ENCODE results near the gene PRKAG1. TPM values are rescaled to one million over a fixed set of nuclear protein-coding genes. Genes with fewer than 3 reads are reported as not detected.

The PRKAG1 gene
- polyA plus RNA-seq, 10 donors = 51.8 to 65.6 (median 58.9) TPM

- peak in 1 of 3 donors; percentile 10 for DNase-seq
These were observed 49.3 kb downstream of the PRKAG1 start for GRCh38 chr12:48969160-48969771.

DNA sequence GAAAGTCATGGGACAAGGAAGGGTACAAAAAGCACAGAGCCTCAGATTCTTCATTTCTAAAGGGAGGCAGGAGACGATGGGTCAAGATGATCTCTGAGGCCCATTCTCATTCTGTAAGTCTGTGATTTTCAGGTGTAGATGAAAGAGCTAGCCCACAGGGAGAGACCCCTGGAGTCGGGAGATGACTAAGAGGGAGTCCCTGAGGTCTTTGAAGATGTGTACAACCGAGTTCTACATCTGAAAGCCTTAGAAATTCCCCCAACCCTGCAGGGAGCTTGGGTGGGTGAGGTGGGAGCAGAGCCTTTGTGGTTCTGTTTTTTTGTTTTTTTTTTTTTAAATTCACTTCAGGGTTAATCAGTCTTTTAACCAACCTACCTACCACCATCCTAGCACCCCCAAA lies 50.1 kb downstream of the PRKAG1 start:
- DNase-seq = no peak

- no peak for DNase-seq
These were observed 50.6 kb downstream of the PRKAG1 start for GRCh38 chr12:48967991-48968390.

GRCh38 chr12:48966177-48966895 lies 52.2 kb downstream of the PRKAG1 start:
- DNase-seq = no peak

GRCh38 chr12:48965298-48965838 lies 53.2 kb downstream of the PRKAG1 start:
- DNase-seq = no peak

DNA sequence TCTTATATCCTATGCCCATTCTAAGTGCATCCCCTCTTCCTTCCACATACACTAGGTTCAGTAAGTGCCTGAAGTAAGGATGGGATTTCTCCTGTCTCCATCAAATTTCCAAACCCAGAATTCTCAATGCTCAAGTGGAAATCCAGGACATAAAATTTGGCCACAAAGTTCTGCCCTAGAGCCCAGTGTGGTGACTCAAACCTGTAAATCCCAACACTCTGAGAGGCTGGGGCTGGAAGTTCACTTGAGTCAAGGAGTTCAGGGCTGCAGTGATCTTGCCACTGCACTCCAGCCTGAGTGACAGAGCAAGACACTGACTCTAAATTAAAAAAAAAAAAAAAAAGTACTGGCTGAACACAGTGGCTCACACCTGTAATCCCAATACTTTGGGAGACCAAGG lies 56.8 kb downstream of the PRKAG1 start:
- DNase-seq = no peak

- no peak for DNase-seq
These were observed 57.2 kb downstream of the PRKAG1 start for GRCh38 chr12:48961331-48961730.

- DNase-seq = no peak
These were observed 57.7 kb downstream of the PRKAG1 start for GRCh38 chr12:48960834-48961233.

DNA sequence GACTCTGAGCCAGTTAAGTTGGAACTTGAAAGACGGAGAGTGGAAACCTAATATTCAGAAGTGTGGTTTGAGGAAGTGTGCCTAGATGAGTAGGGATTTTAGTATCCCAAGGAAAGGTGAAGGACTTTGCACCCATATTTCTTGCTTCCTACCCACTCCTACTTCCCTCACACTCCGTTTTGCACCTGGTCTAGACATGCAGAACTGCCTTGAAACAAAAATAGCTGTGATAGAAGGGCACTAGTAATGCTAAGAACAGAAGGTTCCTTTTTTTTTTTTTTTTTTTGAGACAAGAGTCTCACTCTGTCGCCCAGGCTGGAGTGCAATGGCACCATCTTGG lies 60.6 kb downstream of the PRKAG1 start:
- no peak for DNase-seq

DNA sequence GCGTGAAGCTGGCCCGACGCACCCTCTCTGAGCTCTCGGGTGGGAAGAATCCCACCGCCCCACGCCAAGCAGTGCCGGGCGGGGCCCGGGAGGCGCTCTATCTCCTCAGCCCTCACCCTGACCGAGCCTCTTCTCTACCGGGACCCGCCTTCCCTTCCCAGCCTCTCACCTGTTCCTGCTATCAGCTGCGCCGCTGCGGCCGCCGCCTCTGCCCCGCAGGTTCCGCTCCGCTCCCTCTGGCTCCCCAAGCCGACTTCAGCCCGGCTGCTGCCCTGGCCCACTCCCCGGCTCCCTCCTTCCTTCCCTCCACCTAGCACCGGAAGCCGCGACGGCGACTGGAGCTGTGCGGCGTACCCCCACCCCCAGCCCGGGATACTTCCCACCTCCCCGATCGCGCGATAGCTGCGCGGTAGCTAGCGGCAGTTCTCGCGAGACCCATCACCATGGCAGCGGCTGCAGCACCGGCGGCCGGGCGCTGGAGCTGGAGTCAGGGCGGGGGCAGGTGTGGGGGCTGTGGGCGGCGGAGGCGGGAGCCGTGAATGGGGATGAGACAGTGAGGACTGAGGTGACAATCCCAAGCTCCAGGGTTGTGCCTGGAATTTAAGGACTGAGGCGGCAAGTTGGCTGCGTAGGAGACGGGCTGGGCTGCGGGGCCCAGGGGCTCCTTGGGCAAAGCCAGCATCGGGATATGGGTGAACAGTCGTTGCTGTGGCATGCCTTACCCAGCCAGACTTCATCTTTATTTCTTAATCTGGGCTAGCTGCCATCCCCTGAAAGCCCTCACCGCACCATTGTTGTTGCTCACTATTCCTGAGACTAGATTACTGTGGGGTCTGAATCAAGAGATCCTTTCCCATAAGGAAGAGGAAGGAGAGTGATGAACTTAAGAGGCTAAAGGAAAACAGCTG lies 61.2 kb downstream of the PRKAG1 start, which contains the start of gene ARF3:
TSS of gene ARF3 (minus strand) at position 347 of the 908 bp plus-strand sequence. CDS start 16,392 bp downstream, outside the sequence.
- DNase-seq = peak; percentile 91 to 98 (median 96)

GRCh38 chr12:48956279-48957140 lies 62.1 kb downstream of the PRKAG1 start:
- peak; percentile 94 to 97 (median 95) for DNase-seq

GRCh38 chr12:48954841-48955501 lies 63.6 kb downstream of the PRKAG1 start:
- no peak for DNase-seq

- no peak for DNase-seq
These were observed 64.5 kb downstream of the PRKAG1 start for GRCh38 chr12:48954061-48954460.

GRCh38 chr12:48952691-48953090 lies 65.9 kb downstream of the PRKAG1 start:
- no peak for DNase-seq

Other genes with a start within 250 kb of the PRKAG1 start
- gene ADCY6, start 229.7 kb downstream of the PRKAG1 start, polyA plus RNA-seq (ENCODE audit: insufficient read length in 10 of 10) = 10 to 100 TPM; 30.4 to 53.5 (median 38.0) TPM
- 10 to 100 TPM; 13.4 to 27.0 (median 15.6) TPM for gene CACNB3, start 200.3 kb downstream of the PRKAG1 start, polyA plus RNA-seq (ENCODE audit: insufficient read length in 10 of 10)
- 10 to 100 TPM; 51.5 to 73.6 (median 64.5) TPM for gene DDX23, start 166.6 kb downstream of the PRKAG1 start, polyA plus RNA-seq (ENCODE audit: insufficient read length in 10 of 10)
- gene RND1, start 152.9 kb downstream of the PRKAG1 start, polyA plus RNA-seq (ENCODE audit: insufficient read length in 10 of 10) = 1 to 10 TPM in 1 of 10 donors, under 1 TPM in 9; 0.16 to 3.6 (median 0.44) TPM
- 10 to 100 TPM; 18.7 to 41.1 (median 22.1) TPM for gene FKBP11, start 93.3 kb downstream of the PRKAG1 start, polyA plus RNA-seq (ENCODE audit: insufficient read length in 10 of 10)
- gene ARF3, start 61.3 kb downstream of the PRKAG1 start, polyA plus RNA-seq (ENCODE audit: insufficient read length in 10 of 10) = 10 to 100 TPM; 36.1 to 63.5 (median 45.8) TPM
- gene WNT10B, start 47.0 kb downstream of the PRKAG1 start, polyA plus RNA-seq (ENCODE audit: insufficient read length in 10 of 10) = 1 to 10 TPM in 7 of 10 donors, under 1 TPM in 3; 0.70 to 4.8 (median 1.5) TPM
- gene WNT1, start 40.5 kb downstream of the PRKAG1 start, polyA plus RNA-seq (ENCODE audit: insufficient read length in 10 of 10) = under 1 TPM in 3 of 10 donors, not detected in 7; 0.15 to 0.31 (median 0.20) TPM
- gene DDN, start 19.4 kb downstream of the PRKAG1 start, polyA plus RNA-seq (ENCODE audit: insufficient read length in 10 of 10) = 10 to 100 TPM in 9 of 10 donors, 1 to 10 TPM in 1; 5.7 to 20.4 (median 15.7) TPM
- 10 to 100 TPM; 33.3 to 49.6 (median 39.5) TPM for gene KMT2D, start 42.0 kb upstream of the PRKAG1 start, polyA plus RNA-seq (ENCODE audit: insufficient read length in 10 of 10)
- gene RHEBL1, start 51.2 kb upstream of the PRKAG1 start, polyA plus RNA-seq (ENCODE audit: insufficient read length in 10 of 10) = 1 to 10 TPM in 8 of 10 donors, under 1 TPM in 2; 0.93 to 2.6 (median 1.3) TPM
- gene DHH, start 76.0 kb upstream of the PRKAG1 start, polyA plus RNA-seq (ENCODE audit: insufficient read length in 10 of 10) = 1 to 10 TPM in 2 of 10 donors, under 1 TPM in 8; 0.48 to 1.2 (median 0.82) TPM
- 10 to 100 TPM; 30.8 to 77.7 (median 36.1) TPM for gene LMBR1L, start 92.1 kb upstream of the PRKAG1 start, polyA plus RNA-seq (ENCODE audit: insufficient read length in 10 of 10)
- 1,000 to 10,000 TPM in 6 of 10 donors, 100 to 1,000 TPM in 4; 671 to 1,330 (median 1,024) TPM for gene TUBA1B, start 112.6 kb upstream of the PRKAG1 start, polyA plus RNA-seq (ENCODE audit: insufficient read length in 10 of 10)
- 100 to 1,000 TPM; 670 to 846 (median 768) TPM for gene TUBA1A, start 170.3 kb upstream of the PRKAG1 start, polyA plus RNA-seq (ENCODE audit: insufficient read length in 10 of 10)
- 100 to 1,000 TPM in 1 of 10 donors, 10 to 100 TPM in 9; 47.3 to 127 (median 74.2) TPM for gene TUBA1C, start 246.3 kb upstream of the PRKAG1 start, polyA plus RNA-seq (ENCODE audit: insufficient read length in 10 of 10)